WTC11 (cell line): Measurements from ENCODE around the gene WDR26. TPM values are rescaled to one million over a fixed set of nuclear protein-coding genes. Genes with fewer than 3 reads are reported as not detected.

ENCODE experiments used
- ATAC-seq: fragments of 200-7000 bp; cut with Tn5 transposase; 2 replicates; pipeline ENCODE4 v1.10.0; 2021; ENCODE audit warnings: mild to moderate bottlenecking, moderate library complexity
- CTCF ChIA-PET: fragments of 300-600 bp; sonication (Branson Sonifier 250); formaldehyde crosslinking; loops from one replicate; lab custom pipeline; 2021; ENCODE audit warnings: antibody characterized with exemption; lab: Charles Lee
- POLR2A ChIA-PET: fragments of 350-600 bp; sonication (Branson Sonifier 250); formaldehyde crosslinking; loops from one replicate; lab custom pipeline; 2021; ENCODE audit warnings: antibody characterized with exemption; lab: Charles Lee
- DNase-seq: peaks from one replicate; pipeline ENCODE4 v3.0.0; 2021; ENCODE audit warnings: low spot score
- H3K27ac Mint-ChIP-seq: 2 replicates; pipeline ENCODE4 v1.8.0; 2021; ENCODE audit warnings: mixed read lengths
- H3K27me3 Mint-ChIP-seq: 2 replicates; pipeline ENCODE4 v1.8.0; 2021; ENCODE audit warnings: low read depth, mild to moderate bottlenecking, moderate library complexity, mixed read lengths
- H3K36me3 Mint-ChIP-seq: 2 replicates; pipeline ENCODE4 v1.8.0; 2021; ENCODE audit warnings: mixed read lengths
- H3K4me1 Mint-ChIP-seq: 2 replicates; pipeline ENCODE4 v1.8.0; 2022; ENCODE audit warnings: mixed read lengths
- H3K4me3 Mint-ChIP-seq: 2 replicates; pipeline ENCODE4 v1.8.0; 2021; ENCODE audit warnings: mild to moderate bottlenecking, moderate library complexity, mixed read lengths
- H3K9me3 Mint-ChIP-seq: 2 replicates; pipeline ENCODE4 v1.8.0; 2021; ENCODE audit warnings: mixed read lengths
- ATF1 ChIP-seq: sonication (generic); formaldehyde crosslinking; IDR thresholded peaks from 2 replicates; pipeline ENCODE4 v1.8.1; 2023; ENCODE audit warnings: mild to moderate bottlenecking, moderate library complexity, missing genetic modification reagents
- CREB1 ChIP-seq: sonication (generic); formaldehyde crosslinking; IDR thresholded peaks from 2 replicates; pipeline ENCODE4 v1.8.0; 2023; ENCODE audit warnings: mild to moderate bottlenecking, missing genetic modification reagents
- E2F1 ChIP-seq: sonication (generic); formaldehyde crosslinking; IDR thresholded peaks from 2 replicates; pipeline ENCODE4 v1.8.0; 2022; ENCODE audit warnings: mild to moderate bottlenecking, missing genetic modification reagents
- FOXJ3 ChIP-seq: sonication (generic); formaldehyde crosslinking; IDR thresholded peaks from 2 replicates; pipeline ENCODE4 v1.9.0; 2021; ENCODE audit warnings: missing genetic modification reagents, mild to moderate bottlenecking, borderline replicate concordance
- GTF2I ChIP-seq: fragments of 250-450 bp; sonication (Bioruptor Pico); conservative IDR thresholded peaks from 2 replicates; pipeline ENCODE4 v1.4.0; 2021; ENCODE audit warnings: mild to moderate bottlenecking
- NR3C1 ChIP-seq: sonication (generic); formaldehyde crosslinking; conservative IDR thresholded peaks from 2 replicates; pipeline ENCODE4 v1.8.1; 2023; ENCODE audit warnings: low read depth, mild to moderate bottlenecking, missing genetic modification reagents
- PRDM15 ChIP-seq: sonication (generic); formaldehyde crosslinking; IDR thresholded peaks from 2 replicates; pipeline ENCODE4 v1.8.0; 2022; ENCODE audit warnings: missing genetic modification reagents
- RELA ChIP-seq: sonication (generic); formaldehyde crosslinking; IDR thresholded peaks from 2 replicates; pipeline ENCODE4 v1.8.1; 2022; ENCODE audit warnings: missing genetic modification reagents, mild to moderate bottlenecking, borderline replicate concordance
- STAT6 ChIP-seq: sonication (generic); formaldehyde crosslinking; conservative IDR thresholded peaks from 2 replicates; pipeline ENCODE4 v1.8.1; 2023; ENCODE audit warnings: mild to moderate bottlenecking, low read depth, missing genetic modification reagents, moderate library complexity
- TEAD1 ChIP-seq: sonication (generic); formaldehyde crosslinking; IDR thresholded peaks from 2 replicates; pipeline ENCODE4 v1.8.0; 2022; ENCODE audit warnings: mild to moderate bottlenecking, missing genetic modification reagents
- ZNF138 ChIP-seq: sonication (generic); formaldehyde crosslinking; conservative IDR thresholded peaks from 2 replicates; pipeline ENCODE4 v1.8.1; 2022; ENCODE audit warnings: mild to moderate bottlenecking, moderate library complexity, missing genetic modification reagents
- ZNF416 ChIP-seq: fragments of 250-450 bp; sonication (Bioruptor Pico); IDR thresholded peaks from 2 replicates; pipeline ENCODE4 v1.9.0; 2021; ENCODE audit warnings: mild to moderate bottlenecking, inconsistent platforms
- total RNA-seq: library from RNA; stranded (reverse); gene quantifications from 3 replicates; pipeline ENCODE4 v1.2.3, GENCODE V29; 2021
- TF ChIP-seq, protein P1 (sequence below): sonication (generic); formaldehyde crosslinking; IDR thresholded peaks from 2 replicates; pipeline ENCODE4 v1.8.0; 2023; ENCODE audit warnings: mild to moderate bottlenecking, missing genetic modification reagents

The WDR26 gene
- total RNA-seq, 1 experiment from 2014 or later = 66.1 TPM

DNA sequence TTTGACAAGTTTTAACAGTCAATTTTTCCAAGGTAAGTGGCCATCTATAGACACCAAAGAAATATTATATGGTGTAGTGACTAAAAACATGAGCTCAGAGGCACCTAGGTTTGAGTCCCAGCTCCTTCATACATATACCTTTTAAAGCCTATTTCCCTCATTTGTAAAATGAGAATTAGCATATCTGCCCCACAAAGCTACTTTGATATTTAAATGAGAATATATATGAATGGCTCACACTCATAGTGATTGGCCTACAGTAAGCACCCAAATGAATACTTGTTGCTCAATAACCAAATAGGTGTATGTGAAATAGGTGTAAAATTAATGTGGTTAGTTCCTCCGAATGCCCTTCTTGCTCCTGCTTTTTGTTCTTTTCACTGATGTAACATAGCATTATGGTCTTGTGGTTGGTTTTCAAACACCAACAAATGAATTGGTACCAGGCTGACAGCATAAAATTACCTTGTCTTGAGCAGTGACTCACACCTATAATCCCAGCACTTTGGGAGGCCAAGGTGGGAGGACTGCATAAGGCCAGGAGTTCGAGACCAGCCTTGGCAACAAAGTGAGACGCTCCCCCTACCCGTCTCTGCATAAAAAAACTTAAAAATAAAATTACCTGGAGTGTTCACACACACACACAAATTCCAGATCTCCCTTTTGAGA is 52.6 kb downstream of the WDR26 start:
- no peaks in the 10 kb centered on the region for H3K4me1 Mint-ChIP-seq
- peaks cover 16% of the 10 kb centered on the region for H3K36me3 Mint-ChIP-seq
- no peak for ATAC-seq
- TF ChIP-seq FOXJ3 (CRISPR knock-in tag) = no peak
- TF ChIP-seq, all 79 proteins: peak for 0
- Mint-ChIP-seq H3K27ac (no peak overlapping the region), H3K27me3 (no peaks in the 10 kb centered on the region), H3K9me3 (no peaks in the 10 kb centered on the region), H3K4me3 (no peak overlapping the region)
- POLR2A ChIA-PET = no interaction called here
- CTCF ChIA-PET = interaction anchor here (2.3 kb wide), 1 partner anchor 541 kb away, joined by 10 read pairs; no protein-coding TSS in a partner anchor
- DNase-seq = no peak

- H3K27me3 Mint-ChIP-seq = no peaks in the 10 kb centered on the region
- peaks cover 25% of the 10 kb centered on the region for H3K36me3 Mint-ChIP-seq
- H3K4me1 Mint-ChIP-seq = no peaks in the 10 kb centered on the region
- no peaks in the 10 kb centered on the region for H3K9me3 Mint-ChIP-seq
- ChIA-PET POLR2A (no interaction called here), CTCF (no interaction called here)
- no peak overlapping the region for H3K4me3 Mint-ChIP-seq
- ATAC-seq (no peak), DNase-seq (no peak)
- TF ChIP-seq NR3C1 = no peak
- TF ChIP-seq, protein P1, sequence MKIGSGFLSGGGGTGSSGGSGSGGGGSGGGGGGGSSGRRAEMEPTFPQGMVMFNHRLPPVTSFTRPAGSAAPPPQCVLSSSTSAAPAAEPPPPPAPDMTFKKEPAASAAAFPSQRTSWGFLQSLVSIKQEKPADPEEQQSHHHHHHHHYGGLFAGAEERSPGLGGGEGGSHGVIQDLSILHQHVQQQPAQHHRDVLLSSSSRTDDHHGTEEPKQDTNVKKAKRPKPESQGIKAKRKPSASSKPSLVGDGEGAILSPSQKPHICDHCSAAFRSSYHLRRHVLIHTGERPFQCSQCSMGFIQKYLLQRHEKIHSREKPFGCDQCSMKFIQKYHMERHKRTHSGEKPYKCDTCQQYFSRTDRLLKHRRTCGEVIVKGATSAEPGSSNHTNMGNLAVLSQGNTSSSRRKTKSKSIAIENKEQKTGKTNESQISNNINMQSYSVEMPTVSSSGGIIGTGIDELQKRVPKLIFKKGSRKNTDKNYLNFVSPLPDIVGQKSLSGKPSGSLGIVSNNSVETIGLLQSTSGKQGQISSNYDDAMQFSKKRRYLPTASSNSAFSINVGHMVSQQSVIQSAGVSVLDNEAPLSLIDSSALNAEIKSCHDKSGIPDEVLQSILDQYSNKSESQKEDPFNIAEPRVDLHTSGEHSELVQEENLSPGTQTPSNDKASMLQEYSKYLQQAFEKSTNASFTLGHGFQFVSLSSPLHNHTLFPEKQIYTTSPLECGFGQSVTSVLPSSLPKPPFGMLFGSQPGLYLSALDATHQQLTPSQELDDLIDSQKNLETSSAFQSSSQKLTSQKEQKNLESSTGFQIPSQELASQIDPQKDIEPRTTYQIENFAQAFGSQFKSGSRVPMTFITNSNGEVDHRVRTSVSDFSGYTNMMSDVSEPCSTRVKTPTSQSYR (CRISPR knock-in tag) = no peak
- TF ChIP-seq CREB1 (CRISPR knock-in tag) = no peak
- no peak for TF ChIP-seq RELA (CRISPR knock-in tag)
- TF ChIP-seq ATF1 = no peak
- peak overlapping the region; percentile 1; the same call in 1 of the 2 replicates for H3K27ac Mint-ChIP-seq
Observed at GRCh38 chr1:224380003-224380402, 54.6 kb downstream of the WDR26 start.

DNA sequence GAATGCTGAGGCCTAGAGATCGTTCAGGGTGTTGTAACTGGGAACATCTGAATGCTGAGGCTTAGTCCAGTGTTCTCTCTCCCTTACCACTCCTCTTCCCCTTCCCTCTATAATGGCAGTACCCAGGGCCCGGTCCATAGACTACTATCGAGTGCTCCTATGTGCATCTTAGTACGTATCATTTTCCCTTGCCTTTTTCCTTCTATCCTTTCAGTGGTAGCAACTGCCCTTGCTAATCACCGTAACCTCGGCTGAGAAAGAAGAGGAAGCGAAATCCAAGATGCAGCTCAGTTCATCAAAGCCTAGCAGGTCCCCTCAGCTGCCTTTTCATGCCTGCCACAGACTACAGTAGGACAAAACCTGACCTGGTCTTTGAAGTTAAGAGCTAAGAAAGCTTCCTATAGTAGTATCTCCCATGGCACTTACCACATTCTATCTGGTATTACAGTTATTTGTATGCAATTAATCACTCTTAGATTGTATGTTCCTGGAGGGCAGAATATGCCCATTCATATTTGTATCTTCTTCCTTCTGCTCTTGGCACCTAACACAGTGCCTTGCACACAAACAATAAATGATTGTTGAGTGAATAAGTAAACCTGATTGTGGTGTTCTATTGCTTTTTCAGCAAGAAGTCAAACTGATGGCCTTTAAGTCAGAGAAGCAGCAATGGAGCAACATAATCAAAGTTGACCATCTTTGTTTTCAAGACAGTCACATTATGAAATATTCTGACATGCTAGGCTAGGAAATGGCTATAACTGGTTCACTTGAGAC is 55.6 kb downstream of the WDR26 start:
- no peaks in the 10 kb centered on the region for H3K27me3 Mint-ChIP-seq
- no peaks in the 10 kb centered on the region for H3K4me1 Mint-ChIP-seq
- ChIA-PET POLR2A (no interaction called here), CTCF (no interaction called here)
- no peaks in the 10 kb centered on the region for H3K9me3 Mint-ChIP-seq
- no peak for ATAC-seq
- H3K36me3 Mint-ChIP-seq = peaks cover 34% of the 10 kb centered on the region
- no peak for DNase-seq
- H3K27ac Mint-ChIP-seq = 0 out of 2 replicates have a peak overlapping the region, but pooled peaks have one; percentile 68
- no peak overlapping the region for H3K4me3 Mint-ChIP-seq
- no peak for TF ChIP-seq TEAD1
- no peak for TF ChIP-seq GTF2I (CRISPR knock-in tag)
- TF ChIP-seq, protein P1 (CRISPR knock-in tag) = no peak
- no peak for TF ChIP-seq STAT6 (CRISPR knock-in tag)
- no peak for TF ChIP-seq E2F1 (CRISPR knock-in tag)
- no peak for TF ChIP-seq PRDM15 (CRISPR knock-in tag)
- no peak for TF ChIP-seq ZNF138 (CRISPR knock-in tag)
- TF ChIP-seq ATF1 = no peak
- TF ChIP-seq ZNF416 (CRISPR knock-in tag) = no peak
